Measurements from ENCODE around the gene ANKRD33B. TPM values are rescaled to one million over a fixed set of nuclear protein-coding genes. Genes with fewer than 3 reads are reported as not detected.

The ANKRD33B gene
- total RNA-seq, 1 donor from 2014 or later: 0.83 TPM

GRCh38 chr5:10540951-10541646 is 22.8 kb upstream of the ANKRD33B start:
- Mint-ChIP-seq H3K9me3 (ENCODE audit: unreplicated experiment) (no peaks in the 10 kb centered on the region), H3K27ac (ENCODE audit: unreplicated experiment) (no peak overlapping the region), H3K36me3 (ENCODE audit: unreplicated experiment) (no peaks in the 10 kb centered on the region), H3K4me3 (ENCODE audit: unreplicated experiment) (no peak overlapping the region), H3K27me3 (ENCODE audit: unreplicated experiment) (peaks cover 29% of the 10 kb centered on the region), H3K4me1 (ENCODE audit: unreplicated experiment) (peaks cover 4% of the 10 kb centered on the region)
- no peak for TF ChIP-seq CTCF (IDR thresholded peaks at IDR 0.05)
- DNase-seq (ENCODE audit: extremely low spot score, unreplicated experiment): no peak

- H3K4me1 Mint-ChIP-seq (ENCODE audit: unreplicated experiment): peaks cover 3% of the 10 kb centered on the region
- no peak overlapping the region for H3K27ac Mint-ChIP-seq (ENCODE audit: unreplicated experiment)
- no peak overlapping the region for H3K4me3 Mint-ChIP-seq (ENCODE audit: unreplicated experiment)
- H3K36me3 Mint-ChIP-seq (ENCODE audit: unreplicated experiment): no peaks in the 10 kb centered on the region
- no peaks in the 10 kb centered on the region for H3K9me3 Mint-ChIP-seq (ENCODE audit: unreplicated experiment)
- peaks cover 36% of the 10 kb centered on the region for H3K27me3 Mint-ChIP-seq (ENCODE audit: unreplicated experiment)
- no peak for TF ChIP-seq CTCF (IDR thresholded peaks at IDR 0.05)
- DNase-seq (ENCODE audit: extremely low spot score, unreplicated experiment): no peak
These were observed 21.8 kb upstream of the ANKRD33B start for GRCh38 chr5:10542055-10542550.

- H3K4me3 Mint-ChIP-seq (ENCODE audit: unreplicated experiment): no peak overlapping the region
- H3K27ac Mint-ChIP-seq (ENCODE audit: unreplicated experiment): no peak overlapping the region
- H3K4me1 Mint-ChIP-seq (ENCODE audit: unreplicated experiment): peaks cover 1% of the 10 kb centered on the region
- no peak for DNase-seq (ENCODE audit: extremely low spot score, unreplicated experiment)
- H3K27me3 Mint-ChIP-seq (ENCODE audit: unreplicated experiment): peaks cover 31% of the 10 kb centered on the region
- no peaks in the 10 kb centered on the region for H3K36me3 Mint-ChIP-seq (ENCODE audit: unreplicated experiment)
- TF ChIP-seq CTCF (IDR thresholded peaks at IDR 0.05): no peak
- no peaks in the 10 kb centered on the region for H3K9me3 Mint-ChIP-seq (ENCODE audit: unreplicated experiment)
These were observed 20.3 kb upstream of the ANKRD33B start for GRCh38 chr5:10543585-10544040.

- Mint-ChIP-seq H3K36me3 (ENCODE audit: unreplicated experiment) (no peaks in the 10 kb centered on the region), H3K9me3 (ENCODE audit: unreplicated experiment) (no peaks in the 10 kb centered on the region), H3K27ac (ENCODE audit: unreplicated experiment) (no peak overlapping the region), H3K4me1 (ENCODE audit: unreplicated experiment) (peaks cover 3% of the 10 kb centered on the region), H3K4me3 (ENCODE audit: unreplicated experiment) (no peak overlapping the region), H3K27me3 (ENCODE audit: unreplicated experiment) (peaks cover 30% of the 10 kb centered on the region)
- no peak for TF ChIP-seq CTCF (IDR thresholded peaks at IDR 0.05)
- DNase-seq (ENCODE audit: extremely low spot score, unreplicated experiment): no peak
These were observed 18.8 kb upstream of the ANKRD33B start for GRCh38 chr5:10545084-10545483.

GRCh38 chr5:10546186-10546585 is 17.7 kb upstream of the ANKRD33B start:
- Mint-ChIP-seq H3K36me3 (ENCODE audit: unreplicated experiment) (no peaks in the 10 kb centered on the region), H3K9me3 (ENCODE audit: unreplicated experiment) (no peaks in the 10 kb centered on the region), H3K4me3 (ENCODE audit: unreplicated experiment) (no peak overlapping the region), H3K27ac (ENCODE audit: unreplicated experiment) (no peak overlapping the region), H3K27me3 (ENCODE audit: unreplicated experiment) (peaks cover 28% of the 10 kb centered on the region), H3K4me1 (ENCODE audit: unreplicated experiment) (peaks cover 14% of the 10 kb centered on the region)
- TF ChIP-seq CTCF (IDR thresholded peaks at IDR 0.05): no peak
- no peak for DNase-seq (ENCODE audit: extremely low spot score, unreplicated experiment)

Measured in osteocyte (in vitro differentiated cells).